A549 treated with ZK216348 at 1 μM for 4 hours (cell line): ENCODE results near the gene CDH22. TPM values are rescaled to one million over a fixed set of nuclear protein-coding genes. Genes with fewer than 3 reads are reported as not detected.

Experiments used
- total RNA-seq: library from RNA; stranded (reverse); fragments of 200-300 nt; extraction: Qiagen RNA extraction; gene quantifications from 5 replicates; pipeline ENCODE4 v1.2.3, GENCODE V29; 2022; ENCODE audit warnings: low read depth

The CDH22 gene
- 0.07 to 0.09 TPM in 2 of 5 replicates, not detected in the others for total RNA-seq

DNA sequence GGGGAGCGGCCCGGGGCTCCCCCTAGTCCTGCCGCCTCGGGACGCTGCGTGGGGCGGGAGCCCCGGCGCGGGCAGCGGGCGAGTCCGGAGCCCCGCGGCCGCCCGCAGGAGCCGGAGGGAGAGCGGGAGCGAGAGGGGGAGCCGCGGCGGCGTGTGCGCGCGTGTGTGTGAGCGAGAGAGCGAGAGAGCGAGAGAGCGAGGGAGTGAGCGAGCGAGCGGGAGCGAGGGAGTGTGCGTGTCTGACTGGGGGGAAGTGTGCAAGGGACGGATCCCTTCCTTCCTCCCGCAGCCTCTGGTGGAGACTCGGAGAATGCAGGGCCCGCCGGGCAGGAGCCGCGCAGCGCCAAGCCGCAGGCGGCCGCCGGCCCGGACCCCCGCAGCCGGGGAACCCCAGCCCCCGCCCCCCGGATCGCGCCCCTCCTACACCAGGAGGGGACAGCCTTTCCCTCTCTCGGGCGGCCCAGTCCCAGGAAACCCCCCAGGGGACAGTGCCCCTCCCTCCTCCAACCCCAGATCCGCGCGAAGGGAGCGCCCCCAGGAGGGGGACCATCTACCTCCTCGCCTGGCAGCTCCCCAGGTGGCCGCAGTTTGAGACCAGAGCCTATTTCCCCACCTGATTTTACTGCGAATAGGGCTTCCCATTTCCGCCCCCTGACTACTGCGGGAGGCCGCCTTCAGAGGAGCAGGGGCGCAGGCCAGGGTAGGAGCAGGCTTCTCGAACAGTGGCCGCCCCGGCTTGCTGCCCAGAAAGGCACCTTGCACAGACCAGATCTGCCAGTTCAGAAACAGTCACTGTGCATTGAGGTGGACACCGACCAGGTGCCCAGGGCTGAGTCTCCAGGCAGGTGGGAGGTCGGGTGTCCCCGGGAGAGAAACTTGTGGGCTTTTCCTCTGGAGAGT lies at the start of gene CDH22:
Gene CDH22, minus strand, starts transcription at position 241 of the 900 bp plus-strand sequence. CDS start 57,204 bp downstream, outside the sequence.

Other genes with a start within 250 kb of the CDH22 start
- gene NCOA5, start 218.5 kb downstream of the CDH22 start, total RNA-seq = 18.2 to 26.8 TPM (median 22.7 TPM) in 5 replicates
- gene CD40, start 190.2 kb downstream of the CDH22 start, total RNA-seq = 2.7 to 4.9 TPM (median 4.1 TPM) in 5 replicates
- gene ELMO2, start 98.1 kb upstream of the CDH22 start, total RNA-seq = 19.3 to 22.8 TPM (median 19.9 TPM) in 5 replicates
- gene ZNF334, start 205.1 kb upstream of the CDH22 start, total RNA-seq = not detected in 5 replicates
- gene OCSTAMP, start 242.2 kb upstream of the CDH22 start, total RNA-seq = not detected in 5 replicates